Measurements from ENCODE around the gene FAN1.

Gene FAN1

DNA sequence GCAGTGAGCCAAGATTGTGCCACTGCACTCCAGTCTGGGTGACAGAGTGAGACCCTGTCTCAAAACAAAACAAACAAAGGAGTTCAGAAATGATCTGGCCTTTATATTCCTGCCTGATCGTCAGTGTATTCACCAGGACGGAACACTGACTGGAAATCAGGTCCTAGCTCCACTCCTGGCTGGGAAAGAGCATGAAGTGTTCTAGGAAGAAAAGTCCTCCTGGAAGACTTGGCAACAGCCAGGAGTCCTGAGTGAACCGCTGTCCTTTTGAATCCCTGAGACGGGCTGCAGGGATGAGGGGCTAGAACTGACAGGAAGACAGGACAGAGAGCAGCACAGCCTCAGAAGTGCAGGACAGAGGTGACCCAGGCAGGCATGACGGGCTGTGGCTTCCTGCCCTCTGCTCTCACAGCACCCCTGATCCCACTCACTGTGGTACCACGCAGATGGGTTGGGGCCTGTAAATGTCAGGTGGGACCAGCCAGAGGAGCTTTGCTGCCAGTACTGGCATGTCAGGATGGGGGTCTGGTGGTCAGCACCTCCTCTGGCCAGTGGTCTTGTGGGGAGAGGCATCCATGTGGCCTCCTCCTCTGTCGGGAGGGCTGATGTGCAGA is 23.5 kb downstream of the FAN1 start:
- no peak overlapping the region for H3K27ac ChIP-seq
- no peak for TF ChIP-seq ZFX (IDR thresholded peaks at IDR 0.05; ENCODE audit: borderline replicate concordance)
- TF ChIP-seq, protein P1, sequence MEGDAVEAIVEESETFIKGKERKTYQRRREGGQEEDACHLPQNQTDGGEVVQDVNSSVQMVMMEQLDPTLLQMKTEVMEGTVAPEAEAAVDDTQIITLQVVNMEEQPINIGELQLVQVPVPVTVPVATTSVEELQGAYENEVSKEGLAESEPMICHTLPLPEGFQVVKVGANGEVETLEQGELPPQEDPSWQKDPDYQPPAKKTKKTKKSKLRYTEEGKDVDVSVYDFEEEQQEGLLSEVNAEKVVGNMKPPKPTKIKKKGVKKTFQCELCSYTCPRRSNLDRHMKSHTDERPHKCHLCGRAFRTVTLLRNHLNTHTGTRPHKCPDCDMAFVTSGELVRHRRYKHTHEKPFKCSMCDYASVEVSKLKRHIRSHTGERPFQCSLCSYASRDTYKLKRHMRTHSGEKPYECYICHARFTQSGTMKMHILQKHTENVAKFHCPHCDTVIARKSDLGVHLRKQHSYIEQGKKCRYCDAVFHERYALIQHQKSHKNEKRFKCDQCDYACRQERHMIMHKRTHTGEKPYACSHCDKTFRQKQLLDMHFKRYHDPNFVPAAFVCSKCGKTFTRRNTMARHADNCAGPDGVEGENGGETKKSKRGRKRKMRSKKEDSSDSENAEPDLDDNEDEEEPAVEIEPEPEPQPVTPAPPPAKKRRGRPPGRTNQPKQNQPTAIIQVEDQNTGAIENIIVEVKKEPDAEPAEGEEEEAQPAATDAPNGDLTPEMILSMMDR (IDR thresholded peaks at IDR 0.05), result no peak

DNA sequence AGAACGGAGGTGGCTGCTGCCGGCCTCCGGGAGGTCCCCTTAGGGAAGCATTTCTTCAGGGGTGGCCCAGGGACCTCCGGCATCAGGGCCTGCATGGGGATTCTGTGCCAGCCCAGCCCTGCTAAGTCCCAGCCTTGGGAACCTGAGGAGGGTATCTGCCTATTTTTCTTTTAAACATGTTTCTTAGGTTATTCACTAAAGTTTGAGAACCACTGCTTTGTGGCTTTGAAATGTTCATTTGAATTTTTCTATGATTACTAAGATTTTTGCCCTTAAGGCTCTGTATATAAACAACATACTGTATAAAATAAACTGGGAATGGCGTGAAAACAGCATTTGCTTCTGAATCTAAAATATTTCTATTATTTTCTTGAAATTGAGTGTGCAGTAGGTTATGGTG is 24.4 kb downstream of the FAN1 start:
- TF ChIP-seq ZFX (IDR thresholded peaks at IDR 0.05; ENCODE audit: borderline replicate concordance), result no peak
- TF ChIP-seq, protein P1 (IDR thresholded peaks at IDR 0.05), result no peak
- no peak overlapping the region for H3K27ac ChIP-seq

DNA sequence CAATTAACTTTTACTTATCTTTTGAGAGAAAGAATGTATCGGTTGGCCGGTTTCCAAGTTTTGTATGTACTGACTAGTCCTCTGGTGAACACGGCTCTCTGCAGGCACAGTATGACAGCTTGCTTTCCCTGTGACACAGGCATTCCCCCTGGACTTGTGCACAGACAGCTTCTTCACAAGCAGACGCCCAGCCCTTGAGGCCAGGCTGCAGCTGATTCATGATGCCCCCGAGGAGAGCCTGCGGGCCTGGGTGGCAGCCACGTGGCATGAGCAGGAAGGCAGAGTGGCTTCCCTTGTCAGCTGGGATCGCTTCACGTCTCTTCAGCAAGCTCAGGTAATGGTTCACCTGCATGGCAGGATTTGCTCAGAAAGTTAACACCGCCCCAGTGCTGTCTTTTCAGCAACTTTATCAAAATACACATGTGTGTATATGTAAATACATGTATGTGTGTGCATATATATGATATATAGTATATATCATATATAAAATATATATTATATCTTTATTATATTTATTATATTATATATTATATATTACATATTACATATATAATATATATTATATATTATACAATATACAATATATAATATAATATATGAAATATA is 25.5 kb downstream of the FAN1 start:
- no peak overlapping the region for H3K27ac ChIP-seq
- TF ChIP-seq, protein P1 (IDR thresholded peaks at IDR 0.05), result no peak
- no peak for TF ChIP-seq ZFX (IDR thresholded peaks at IDR 0.05; ENCODE audit: borderline replicate concordance)

DNA sequence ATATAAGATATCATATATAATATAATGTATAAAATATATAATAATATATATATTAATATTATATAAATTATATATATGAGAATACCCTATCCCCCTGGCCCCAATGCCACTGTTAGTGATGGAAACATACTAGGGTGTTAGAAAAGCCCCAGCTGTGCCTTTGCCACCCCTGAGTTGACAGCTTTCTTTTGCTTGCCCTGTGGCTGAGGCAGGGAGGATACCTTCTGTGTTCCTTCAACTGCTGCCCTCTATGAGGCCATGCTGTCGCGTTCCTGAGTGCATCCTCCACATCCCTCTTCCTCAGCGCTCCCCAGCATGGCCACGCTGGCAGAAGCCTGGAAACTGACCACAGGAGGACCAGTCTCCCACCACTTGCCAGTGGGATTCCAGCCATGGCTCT is 26.3 kb downstream of the FAN1 start:
- no peak for TF ChIP-seq ZFX (IDR thresholded peaks at IDR 0.05; ENCODE audit: borderline replicate concordance)
- TF ChIP-seq, protein P1 (IDR thresholded peaks at IDR 0.05), result no peak
- no peak overlapping the region for H3K27ac ChIP-seq

DNA sequence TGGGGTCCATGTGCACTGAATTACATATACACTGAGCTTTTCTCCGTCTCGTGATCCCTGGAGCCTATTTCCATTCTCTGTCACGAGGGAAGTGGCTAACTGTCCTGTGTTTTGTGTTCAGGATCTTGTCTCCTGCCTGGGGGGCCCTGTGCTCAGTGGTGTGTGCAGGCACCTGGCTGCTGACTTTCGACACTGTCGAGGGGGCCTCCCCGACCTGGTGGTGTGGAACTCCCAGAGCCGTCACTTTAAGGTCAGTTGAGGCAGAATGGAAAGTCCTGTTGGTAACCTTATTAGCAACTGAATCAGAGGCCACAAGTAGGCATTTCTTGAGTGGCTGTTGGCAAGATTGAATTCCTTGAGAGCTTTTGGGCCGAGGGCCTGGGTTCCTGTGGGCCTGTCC is 26.7 kb downstream of the FAN1 start:
- TF ChIP-seq, protein P1 (IDR thresholded peaks at IDR 0.05), result no peak
- no peak for TF ChIP-seq ZFX (IDR thresholded peaks at IDR 0.05; ENCODE audit: borderline replicate concordance)
- no peak overlapping the region for H3K27ac ChIP-seq

DNA sequence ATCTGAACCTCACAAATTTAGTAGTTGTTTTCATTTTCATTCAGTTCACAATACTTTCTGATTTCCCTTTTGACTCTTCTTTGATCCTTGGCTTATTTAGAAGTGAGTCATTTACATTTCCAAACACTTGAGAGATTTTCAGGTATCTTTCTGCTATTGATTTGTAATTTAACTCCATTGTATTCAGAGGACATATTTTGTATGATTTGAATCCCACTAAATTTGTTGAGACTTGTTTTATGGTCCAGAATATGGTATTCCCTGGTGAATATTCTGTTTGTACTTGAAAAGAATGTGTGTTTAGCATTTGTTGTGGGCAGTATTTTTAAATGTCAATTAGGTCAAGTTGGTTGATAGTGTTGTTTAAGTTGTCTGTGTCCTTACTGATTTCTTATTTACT is 29.6 kb downstream of the FAN1 start:
- no peak for TF ChIP-seq ZFX (IDR thresholded peaks at IDR 0.05; ENCODE audit: borderline replicate concordance)
- TF ChIP-seq, protein P1 (IDR thresholded peaks at IDR 0.05), result no peak
- no peak overlapping the region for H3K27ac ChIP-seq

DNA sequence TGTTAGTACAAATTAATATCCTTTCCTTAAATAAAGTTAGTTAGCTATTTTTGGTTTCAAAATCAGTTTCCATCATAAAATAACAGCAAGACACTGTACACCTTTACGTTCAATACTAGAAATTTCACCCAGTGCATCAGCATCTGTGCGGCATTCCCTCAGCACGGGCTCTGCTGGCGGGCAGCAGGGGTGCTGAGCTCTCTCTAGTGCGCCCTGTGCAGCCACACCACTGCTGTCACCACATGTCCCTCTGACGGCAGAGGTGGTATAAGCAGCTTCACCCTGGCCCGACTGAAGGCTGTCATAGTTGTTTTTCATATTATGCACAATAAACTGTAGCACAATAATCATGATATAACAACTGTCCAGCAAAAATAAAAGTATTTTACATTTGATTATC is 35.4 kb downstream of the FAN1 start:
- TF ChIP-seq ZFX (IDR thresholded peaks at IDR 0.05; ENCODE audit: borderline replicate concordance), result no peak
- TF ChIP-seq, protein P1 (IDR thresholded peaks at IDR 0.05), result no peak
- no peak overlapping the region for H3K27ac ChIP-seq

All from 22Rv1 (cell line).